T-helper 1 cell (primary cell): ENCODE results near the gene COL4A4.

Experiments
- DNase-seq, 5 donors: peaks; one replicate each; pipeline ENCODE4 v3.0.0-alpha.2; 2012 to 2020

Gene COL4A4

GRCh38 chr2:227160164-227160563 lies 3.8 kb downstream of the COL4A4 start:
- no peak for DNase-seq

DNA sequence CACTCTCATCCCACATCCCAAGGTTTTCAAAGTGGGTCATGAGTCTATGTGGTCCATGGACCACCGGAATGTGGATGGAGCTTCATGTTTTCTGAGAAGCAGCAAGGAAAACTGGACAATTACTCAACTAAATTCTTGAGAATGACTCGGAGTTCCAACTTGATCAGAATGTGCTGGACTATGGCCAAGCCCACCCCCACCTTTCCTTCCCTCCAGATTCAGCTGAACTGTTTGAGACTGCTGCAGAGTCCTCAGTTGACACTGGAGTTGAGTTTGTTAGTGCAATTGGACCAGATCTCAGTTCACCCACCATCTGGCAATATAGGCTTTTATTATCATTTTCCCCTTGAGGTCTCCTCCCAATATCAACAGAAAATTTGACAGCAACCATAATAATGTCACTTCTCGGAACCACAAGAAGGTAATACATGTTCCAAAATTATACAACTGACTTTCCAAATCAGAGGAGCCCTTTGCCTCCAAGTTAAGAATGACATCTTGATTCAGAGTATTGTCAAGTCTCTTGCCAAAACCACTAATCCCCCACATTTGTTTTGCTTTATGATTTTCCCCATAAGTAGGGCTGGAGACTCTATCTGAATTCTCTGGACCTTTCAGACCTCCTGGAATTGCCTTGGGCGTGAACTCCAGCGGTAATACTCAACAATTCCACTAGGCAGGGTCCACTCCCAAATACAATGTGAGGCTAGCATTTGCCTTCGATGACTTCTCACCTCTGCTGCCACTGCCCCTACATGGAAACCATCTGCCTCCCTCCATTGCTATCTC lies 8.8 kb downstream of the COL4A4 start:
- DNase-seq: no peak

GRCh38 chr2:227153758-227154486 lies 10.1 kb downstream of the COL4A4 start:
- DNase-seq: no peak

GRCh38 chr2:227153307-227153706 lies 10.7 kb downstream of the COL4A4 start:
- DNase-seq: no peak

DNA sequence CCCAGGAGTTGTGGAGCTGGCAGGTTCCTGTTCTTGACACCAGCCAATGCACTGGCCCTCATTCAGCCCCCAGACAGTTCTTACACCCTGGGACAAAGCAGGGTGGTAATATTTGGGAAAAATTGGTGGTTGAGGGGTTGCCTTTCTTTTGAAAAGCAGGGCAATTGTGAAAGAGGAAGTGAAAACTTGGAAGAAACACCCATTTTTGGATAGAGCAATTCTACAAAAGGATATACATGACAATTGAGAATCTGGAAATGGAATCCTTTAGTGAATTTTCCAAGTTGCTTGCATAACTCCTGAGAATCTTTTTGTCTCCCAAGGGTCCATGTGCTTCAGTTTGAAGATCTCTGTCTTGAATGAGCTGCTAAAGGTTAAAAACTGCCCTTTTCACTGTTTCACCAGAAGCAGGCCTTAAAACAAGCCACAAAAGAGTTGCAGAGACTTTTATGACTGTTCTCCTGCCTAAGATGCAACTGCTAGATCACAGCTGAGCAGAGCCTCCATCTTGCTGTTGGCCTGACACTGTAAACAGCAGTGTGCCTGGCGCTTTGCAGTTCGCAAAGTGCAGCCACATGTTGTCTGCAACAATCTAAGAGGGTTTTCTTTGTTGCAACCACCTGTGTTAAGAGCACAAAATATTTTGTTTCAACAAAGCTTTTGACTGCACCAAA lies 11.8 kb downstream of the COL4A4 start:
- no peak for DNase-seq

GRCh38 chr2:227150222-227150936 lies 13.6 kb downstream of the COL4A4 start:
- DNase-seq: no peak

DNA sequence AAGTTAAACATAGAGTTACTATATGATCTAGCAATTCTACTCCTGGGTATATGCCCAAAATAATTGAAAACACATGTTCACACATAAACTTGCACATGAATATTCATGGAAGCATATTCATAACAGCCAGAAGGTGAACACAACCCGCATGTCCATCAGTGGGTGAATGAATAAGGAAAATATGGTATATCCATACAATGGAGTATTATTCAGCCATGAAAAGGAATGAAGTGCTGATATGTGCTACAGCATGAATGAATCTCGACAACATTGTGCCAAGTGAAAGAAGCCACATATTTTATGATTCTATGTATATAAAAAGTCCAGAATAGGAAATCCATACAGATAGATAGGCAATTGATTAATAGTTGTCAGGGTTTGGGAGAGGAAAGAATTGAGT lies 15.9 kb downstream of the COL4A4 start:
- no peak for DNase-seq

DNA sequence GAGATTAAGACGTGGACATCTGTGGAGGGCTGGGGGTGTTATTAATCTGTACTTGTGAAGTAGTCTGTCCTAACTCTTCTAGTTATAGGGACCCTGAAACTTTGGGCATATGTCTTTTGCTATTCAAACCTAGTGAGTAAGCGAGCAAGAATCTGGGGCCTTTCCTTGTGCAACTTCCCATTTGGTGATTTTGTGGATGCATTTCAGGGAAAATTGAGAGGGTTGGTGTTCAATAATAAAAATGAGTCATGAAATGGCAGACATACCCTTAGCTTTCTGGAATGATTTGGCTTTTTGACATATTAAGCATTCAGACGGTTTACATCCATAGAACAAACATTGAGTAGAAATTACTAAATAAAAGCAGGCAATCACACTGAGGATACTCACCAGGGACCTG lies 17.0 kb downstream of the COL4A4 start:
- no peak for DNase-seq

DNA sequence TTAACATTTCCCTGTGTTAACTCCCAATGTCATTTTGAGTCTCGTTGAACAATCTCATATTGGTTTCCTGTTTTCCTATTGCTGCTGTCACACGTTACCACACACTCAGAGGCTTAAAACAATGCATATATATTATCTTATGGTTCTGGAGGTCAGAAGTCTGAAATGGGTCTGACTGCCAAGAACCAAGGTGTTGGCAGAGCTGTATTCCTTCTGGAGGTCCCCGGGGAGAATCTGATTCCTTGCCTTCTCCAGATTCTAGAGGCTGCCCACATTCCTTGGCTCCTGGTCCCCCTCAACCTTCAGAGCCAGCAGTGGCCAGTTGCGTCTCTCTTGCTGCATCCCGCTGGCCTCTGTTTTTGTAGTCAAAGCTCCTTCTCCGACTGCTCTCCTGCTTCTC lies 17.5 kb downstream of the COL4A4 start:
- no peak for DNase-seq

DNA sequence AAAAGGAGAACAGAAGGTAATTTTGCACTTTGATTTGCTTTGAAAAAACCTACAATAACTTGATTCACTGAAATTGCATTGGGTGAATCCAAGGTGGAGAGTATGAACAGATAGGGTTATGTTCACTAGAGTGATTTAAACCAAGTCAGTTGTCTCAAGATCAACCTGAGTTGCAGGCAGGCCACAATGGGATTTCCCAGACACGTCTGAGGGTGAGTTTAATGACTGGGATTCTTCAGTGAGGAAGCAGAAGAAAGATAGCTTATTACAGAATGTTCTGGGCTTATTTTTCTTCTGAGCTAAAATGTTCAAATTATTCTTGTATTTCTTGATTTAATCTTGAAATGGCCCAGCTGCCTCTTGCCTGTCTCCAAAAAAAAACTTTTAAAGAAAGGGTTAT lies 20.1 kb downstream of the COL4A4 start:
- no peak for DNase-seq

- no peak for DNase-seq
These were observed 22.7 kb downstream of the COL4A4 start for GRCh38 chr2:227141301-227141700.

- no peak for DNase-seq
These were observed 29.4 kb downstream of the COL4A4 start for GRCh38 chr2:227134591-227134990.

- no peak for DNase-seq
These were observed 31.0 kb downstream of the COL4A4 start for GRCh38 chr2:227132986-227133385.

DNA sequence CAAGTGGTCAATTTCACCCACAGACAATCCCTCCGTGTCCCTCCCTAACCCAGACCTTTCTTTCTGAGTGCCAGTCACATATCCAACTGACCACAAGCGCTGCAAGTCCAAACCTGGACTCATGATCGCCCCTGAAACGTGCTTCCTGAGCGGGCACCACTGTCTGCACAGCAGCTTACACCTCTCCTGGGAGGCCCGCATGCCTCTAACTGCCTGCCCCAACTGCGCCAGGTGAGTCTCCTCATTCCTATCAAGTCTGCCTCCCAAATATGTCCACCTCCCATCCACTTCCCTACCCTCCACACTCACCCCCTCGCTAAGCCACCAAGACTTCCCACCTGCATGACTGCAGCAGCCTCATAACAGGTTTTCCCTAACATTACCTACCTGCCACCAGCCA lies 33.4 kb downstream of the COL4A4 start:
- no peak for DNase-seq

DNA sequence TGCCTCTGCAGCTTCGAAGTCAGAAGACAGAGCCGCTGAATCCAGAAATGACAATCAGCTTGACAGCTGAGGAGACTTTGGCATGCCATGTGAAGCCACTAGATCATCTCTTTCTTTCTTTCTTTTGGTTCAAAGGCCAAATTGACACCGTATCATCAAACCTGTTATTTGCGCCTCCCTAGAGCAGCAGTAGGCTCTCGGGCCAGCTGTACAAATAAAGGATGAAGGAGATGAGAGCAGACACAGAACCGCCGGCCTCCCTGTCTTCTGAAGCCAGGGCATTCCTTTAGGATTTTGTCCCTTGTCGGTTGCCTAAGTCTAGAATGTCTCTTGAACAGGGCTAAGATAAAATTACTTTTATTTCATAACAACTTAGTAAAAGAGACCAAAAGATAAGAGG lies 36.8 kb downstream of the COL4A4 start:
- no peak for DNase-seq

- no peak for DNase-seq
These were observed 38.5 kb downstream of the COL4A4 start for GRCh38 chr2:227125506-227125905.

DNA sequence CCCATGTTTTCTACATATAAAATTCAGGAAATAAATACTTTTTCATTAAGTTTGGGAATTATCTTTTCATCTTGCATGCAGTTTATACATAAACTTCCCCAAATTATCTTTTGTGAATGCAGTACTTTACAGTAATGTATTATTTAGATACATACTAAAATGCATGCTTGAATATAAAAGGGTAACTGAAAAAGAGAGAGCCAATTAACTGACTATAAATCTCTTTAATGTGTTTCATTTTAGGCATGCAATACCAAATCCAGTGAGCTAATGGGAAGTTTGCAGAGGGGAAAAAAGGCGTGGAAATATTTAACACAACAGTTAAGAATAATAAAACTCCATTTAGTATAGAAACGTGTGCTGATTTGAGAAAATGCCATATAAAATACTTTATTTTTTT lies 39.2 kb downstream of the COL4A4 start:
- no peak for DNase-seq

GRCh38 chr2:227123697-227124096 lies 40.3 kb downstream of the COL4A4 start:
- no peak for DNase-seq

GRCh38 chr2:227118353-227118752 lies 45.7 kb downstream of the COL4A4 start:
- DNase-seq: no peak

DNA sequence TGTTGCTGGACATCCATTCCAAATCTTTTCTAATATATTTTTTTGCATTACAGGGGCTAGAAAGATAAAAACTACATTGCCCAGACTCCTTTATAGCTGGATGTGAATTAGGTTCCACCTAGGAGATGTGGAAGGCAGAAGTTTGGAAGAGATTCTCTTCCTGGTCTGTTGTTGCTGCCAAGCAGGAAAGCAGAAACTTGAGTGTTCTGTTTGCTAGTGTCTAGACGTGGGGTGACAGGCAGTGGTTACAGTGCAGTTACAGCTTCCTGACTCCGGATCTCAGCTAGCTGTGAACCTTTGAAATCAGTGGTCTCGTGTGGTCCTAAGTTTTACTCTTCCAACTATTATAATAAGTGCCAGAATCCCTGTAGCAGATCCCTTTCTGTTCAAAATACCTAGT lies 46.2 kb downstream of the COL4A4 start:
- no peak for DNase-seq

- DNase-seq: no peak
These were observed 47.0 kb downstream of the COL4A4 start for GRCh38 chr2:227117027-227117426.

- DNase-seq: no peak
These were observed 48.2 kb downstream of the COL4A4 start for GRCh38 chr2:227115761-227116160.
